Keratinocyte (primary cell): ENCODE measurements around the gene NDN. TPM values are rescaled to one million over a fixed set of nuclear protein-coding genes. Genes with fewer than 3 reads are reported as not detected.

Experiments used
- DNase-seq: peaks from one replicate; pipeline ENCODE4 v3.0.0-alpha.2; 2011; ENCODE audit warnings: low read depth, missing footprints, low spot score
- FAIRE-seq: peaks from 2 replicates; lab custom pipeline; 2011; peaks lifted over from hg19 to GRCh38; lab: Jason Lieb, UNC
- H2AFZ ChIP-seq: 2 replicates; pipeline ENCODE4 v1.6.0; 2012; ENCODE audit warnings: low read length, control low read depth, inconsistent platforms; ENCODE audit not compliant: control insufficient read depth
- H3K27ac ChIP-seq: 2 replicates; pipeline ENCODE4 v1.5.1; 2011; ENCODE audit warnings: low read length; ENCODE audit not compliant: control insufficient read depth, insufficient read depth
- H3K27me3 ChIP-seq: 3 replicates; pipeline ENCODE4 v1.6.0; 2011; ENCODE audit warnings: low read length; ENCODE audit not compliant: control insufficient read depth, insufficient read depth; ENCODE audit errors: extremely low read depth
- H3K36me3 ChIP-seq, 2 experiments: 2 replicates in 1 of 2; 3 replicates in 1 of 2; pipeline ENCODE4 v1.5.1; 2011; ENCODE audit warnings: low read length in 2 of 2, mild to moderate bottlenecking in 1 of 2; ENCODE audit not compliant: control insufficient read depth in 2 of 2, insufficient read depth in 2 of 2; ENCODE audit errors: extremely low read depth in 1 of 2
- H3K4me1 ChIP-seq: 3 replicates; pipeline ENCODE4 v1.5.1; 2011; ENCODE audit warnings: low read length; ENCODE audit not compliant: control insufficient read depth, insufficient read depth; ENCODE audit errors: extremely low read depth
- H3K4me2 ChIP-seq: 3 replicates; pipeline ENCODE4 v1.6.0; 2011; ENCODE audit warnings: low read depth, low read length; ENCODE audit not compliant: control insufficient read depth, insufficient read depth; ENCODE audit errors: extremely low read depth
- H3K4me3 ChIP-seq, 3 experiments: fragments of 200-600 bp in 1 of 3; sonication (generic) in 1 of 3; 2 replicates in 2 of 3; 3 replicates in 1 of 3; pipeline ENCODE4 v1.5.1; 2011 to 2016; ENCODE audit warnings: low read length in 3 of 3, mild to moderate bottlenecking in 3 of 3, control low read depth in 2 of 3, inconsistent platforms in 1 of 3, low read depth in 1 of 3, mixed read lengths in 1 of 3, mixed run types in 1 of 3, moderate library complexity in 1 of 3; ENCODE audit not compliant: control insufficient read depth in 2 of 3, insufficient read depth in 2 of 3; ENCODE audit errors: extremely low read depth in 1 of 3
- H3K79me2 ChIP-seq: 2 replicates; pipeline ENCODE4 v1.6.0; 2012; ENCODE audit warnings: low read length; ENCODE audit not compliant: control insufficient read depth, insufficient read depth
- H3K9ac ChIP-seq: 3 replicates; pipeline ENCODE4 v1.6.0; 2011; ENCODE audit warnings: low read length; ENCODE audit not compliant: control insufficient read depth, insufficient read depth; ENCODE audit errors: extremely low read depth
- H3K9me1 ChIP-seq: 3 replicates; pipeline ENCODE4 v1.6.0; 2011; ENCODE audit warnings: low read length; ENCODE audit not compliant: control insufficient read depth, insufficient read depth; ENCODE audit errors: extremely low read depth
- H3K9me3 ChIP-seq: 2 replicates; pipeline ENCODE4 v1.5.1; 2012; ENCODE audit warnings: low read depth, low read length; ENCODE audit not compliant: control insufficient read depth
- H4K20me1 ChIP-seq: 3 replicates; pipeline ENCODE4 v1.6.0; 2011; ENCODE audit warnings: low read length; ENCODE audit not compliant: control insufficient read depth, insufficient read depth; ENCODE audit errors: extremely low read depth
- EZH2 ChIP-seq: IDR thresholded peaks from one replicate; pipeline ENCODE4 v1.6.1; 2012; ENCODE audit warnings: inconsistent platforms, mild to moderate bottlenecking, low read length, moderate library complexity
- dilution Hi-C: fragments of 300-500 bp; cut with MboI; formaldehyde crosslinking; loops from one replicate; pipeline ENCODE4 v1.7.0; 2020; ENCODE audit warnings: low sequenced_read_pairs; ENCODE audit not compliant: extremely low pct_ligation_motif_present
- polyA plus RNA-seq, 5 experiments: library from polyadenylated mRNA; depleted of rRNA in 3 of 5; stranded (reverse) in 3 of 5; stranded (forward) in 1 of 5; unstranded in 1 of 5; fragments of >200 nt; gene quantifications; 1 replicate in 1 of 5; 2 replicates in 3 of 5; 3 replicates in 1 of 5; pipeline versions ENCODE4 v1.2.1 to v1.2.3, GENCODE V29; 2011 to 2012; ENCODE audit warnings: missing spikeins in 2 of 5, low read depth in 1 of 5, low replicate concordance in 1 of 5
- TF ChIP-seq, protein P1 (sequence below), 3 experiments: IDR thresholded peaks in 1 of 3; conservative IDR thresholded peaks in 1 of 3; optimal IDR thresholded peaks in 1 of 3; 2 replicates in 2 of 3; 3 replicates in 1 of 3; pipeline versions ENCODE3 to v1.5.1; 2011; ENCODE audit warnings: low read length in 3 of 3, mild to moderate bottlenecking in 3 of 3, moderate library complexity in 2 of 3, control low read depth in 1 of 3, inconsistent platforms in 1 of 3; ENCODE audit not compliant: insufficient read depth in 2 of 3; ENCODE audit errors: extremely low read depth in 1 of 3

The NDN gene
- polyA plus RNA-seq, 1 donor (not counting 4 experiments of a cell fraction or from before 2014, with no cell fraction given), result 0.76 TPM

- DNase-seq, result no peak
- Histone ChIP-seq H3K4me2 (no peak overlapping the region), H3K27ac (no peak overlapping the region), H3K4me3 (no peak overlapping the region), H2AFZ (no peak overlapping the region), H4K20me1 (no peaks in the 10 kb centered on the region), H3K79me2 (no peaks in the 10 kb centered on the region), H3K9me1 (no peaks in the 10 kb centered on the region), H3K9ac (no peak overlapping the region), H3K27me3 (no peaks in the 10 kb centered on the region), H3K9me3 (peaks cover 3% of the 10 kb centered on the region), H3K36me3 (no peaks in the 10 kb centered on the region), H3K4me1 (no peaks in the 10 kb centered on the region)
- dilution Hi-C loops, result no loop called here
- TF ChIP-seq, protein P1, sequence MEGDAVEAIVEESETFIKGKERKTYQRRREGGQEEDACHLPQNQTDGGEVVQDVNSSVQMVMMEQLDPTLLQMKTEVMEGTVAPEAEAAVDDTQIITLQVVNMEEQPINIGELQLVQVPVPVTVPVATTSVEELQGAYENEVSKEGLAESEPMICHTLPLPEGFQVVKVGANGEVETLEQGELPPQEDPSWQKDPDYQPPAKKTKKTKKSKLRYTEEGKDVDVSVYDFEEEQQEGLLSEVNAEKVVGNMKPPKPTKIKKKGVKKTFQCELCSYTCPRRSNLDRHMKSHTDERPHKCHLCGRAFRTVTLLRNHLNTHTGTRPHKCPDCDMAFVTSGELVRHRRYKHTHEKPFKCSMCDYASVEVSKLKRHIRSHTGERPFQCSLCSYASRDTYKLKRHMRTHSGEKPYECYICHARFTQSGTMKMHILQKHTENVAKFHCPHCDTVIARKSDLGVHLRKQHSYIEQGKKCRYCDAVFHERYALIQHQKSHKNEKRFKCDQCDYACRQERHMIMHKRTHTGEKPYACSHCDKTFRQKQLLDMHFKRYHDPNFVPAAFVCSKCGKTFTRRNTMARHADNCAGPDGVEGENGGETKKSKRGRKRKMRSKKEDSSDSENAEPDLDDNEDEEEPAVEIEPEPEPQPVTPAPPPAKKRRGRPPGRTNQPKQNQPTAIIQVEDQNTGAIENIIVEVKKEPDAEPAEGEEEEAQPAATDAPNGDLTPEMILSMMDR (optimal IDR thresholded peaks at IDR 0.05 in 1 of 3, IDR thresholded peaks at IDR 0.05 in 1 of 3, conservative IDR thresholded peaks at IDR 0.05 in 1 of 3; ENCODE audit: extremely low read depth in 1 of 3, insufficient read depth in 2 of 3, low read length in 3 of 3), result no peak
- no peak for TF ChIP-seq EZH2
- FAIRE-seq, result no peak
Observed at GRCh38 chr15:23647001-23647295, 40.2 kb downstream of the NDN start.

- no peaks in the 10 kb centered on the region for H4K20me1 ChIP-seq
- no peaks in the 10 kb centered on the region for H3K4me1 ChIP-seq
- dilution Hi-C loops, result no loop called here
- DNase-seq (no peak), FAIRE-seq (no peak)
- H3K79me2 ChIP-seq, result no peaks in the 10 kb centered on the region
- H3K9ac ChIP-seq, result no peak overlapping the region
- H3K36me3 ChIP-seq, result no peaks in the 10 kb centered on the region
- H3K4me3 ChIP-seq, result no peak overlapping the region
- H3K27ac ChIP-seq, result no peak overlapping the region
- H3K9me1 ChIP-seq, result no peaks in the 10 kb centered on the region
- no peaks in the 10 kb centered on the region for H3K27me3 ChIP-seq
- H3K4me2 ChIP-seq, result no peak overlapping the region
- H2AFZ ChIP-seq, result no peak overlapping the region
- TF ChIP-seq, protein P1 (optimal IDR thresholded peaks at IDR 0.05 in 1 of 3, IDR thresholded peaks at IDR 0.05 in 1 of 3, conservative IDR thresholded peaks at IDR 0.05 in 1 of 3; ENCODE audit: extremely low read depth in 1 of 3, insufficient read depth in 2 of 3, low read length in 3 of 3), result no peak
- no peak for TF ChIP-seq EZH2
- H3K9me3 ChIP-seq, result peaks cover 3% of the 10 kb centered on the region
Observed at GRCh38 chr15:23646165-23647000, 40.7 kb downstream of the NDN start.
